ENCODE results near the gene PDZRN3. TPM values are rescaled to one million over a fixed set of nuclear protein-coding genes. Genes with fewer than 3 reads are reported as not detected.

The PDZRN3 gene
- polyA plus RNA-seq (2013, experiment 1 of 2; ENCODE audit: insufficient read length), result 49.6 TPM
- 43.4 TPM for polyA plus RNA-seq (2013, experiment 2 of 2; ENCODE audit: insufficient read length)

DNA sequence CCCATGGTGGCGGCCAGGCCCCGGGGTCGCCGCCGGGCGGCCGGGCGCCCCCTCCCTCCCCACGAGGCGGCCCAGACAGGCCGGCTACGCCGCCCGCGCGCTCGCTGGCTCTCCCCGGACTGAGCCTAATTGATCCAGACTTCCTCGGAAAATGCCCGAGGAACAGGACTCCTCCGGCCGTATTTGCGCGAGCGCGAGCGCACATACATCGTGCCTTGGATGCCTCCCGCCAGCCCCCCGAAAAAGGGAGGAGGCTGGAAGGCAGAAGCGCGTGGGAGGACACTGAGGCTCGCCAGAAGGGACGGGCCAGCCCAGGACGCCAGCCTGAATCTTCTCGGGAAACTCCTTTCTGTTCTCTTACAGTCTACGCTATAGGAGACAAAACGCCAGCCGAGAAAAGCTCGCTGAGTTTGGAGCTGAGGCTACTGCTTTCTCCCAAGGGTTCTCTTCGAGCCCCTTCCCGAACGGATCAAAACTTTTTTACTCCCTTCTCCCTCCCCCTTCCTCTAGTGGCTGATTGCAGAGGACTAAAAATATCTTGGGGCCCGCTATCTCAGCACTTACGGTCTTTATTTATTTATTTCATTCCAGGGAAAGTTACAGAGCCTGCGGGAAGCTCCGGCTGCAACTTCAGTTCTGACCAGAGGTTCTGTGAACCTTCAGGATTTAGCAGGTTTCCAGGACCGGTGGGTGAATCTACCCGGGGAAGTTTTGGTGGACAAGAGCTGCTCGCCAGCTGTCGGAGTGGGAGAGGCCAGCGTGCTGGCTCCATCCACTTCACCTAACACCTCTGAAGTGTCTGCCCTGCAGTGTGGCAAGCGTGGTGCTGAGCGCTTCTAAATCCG lies at the start of gene PDZRN3:
TSS of gene PDZRN3 (minus strand) at position 121 of the 845 bp plus-strand sequence.
- DNase-seq, result peak; percentile 89

DNA sequence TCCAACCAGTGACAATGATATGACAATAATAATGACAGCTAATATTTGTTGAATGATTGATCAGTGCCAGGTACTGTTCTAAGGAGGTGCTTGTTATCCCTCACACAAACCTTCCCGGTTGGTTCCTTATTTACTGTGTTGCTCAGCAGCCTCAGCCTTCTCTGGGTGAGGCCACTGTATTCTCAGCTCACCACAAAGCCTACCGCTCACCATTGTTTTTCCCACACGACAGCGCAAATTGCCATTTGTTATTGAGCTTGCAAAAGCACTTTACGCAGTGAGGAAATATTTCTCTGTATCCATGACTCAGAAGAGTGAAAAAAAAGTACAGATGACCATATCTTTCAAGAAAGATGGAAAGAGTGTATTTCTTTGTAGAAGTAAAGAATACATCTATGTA lies 49.5 kb upstream of the PDZRN3 start:
- peak; percentile 50 for DNase-seq

DNA sequence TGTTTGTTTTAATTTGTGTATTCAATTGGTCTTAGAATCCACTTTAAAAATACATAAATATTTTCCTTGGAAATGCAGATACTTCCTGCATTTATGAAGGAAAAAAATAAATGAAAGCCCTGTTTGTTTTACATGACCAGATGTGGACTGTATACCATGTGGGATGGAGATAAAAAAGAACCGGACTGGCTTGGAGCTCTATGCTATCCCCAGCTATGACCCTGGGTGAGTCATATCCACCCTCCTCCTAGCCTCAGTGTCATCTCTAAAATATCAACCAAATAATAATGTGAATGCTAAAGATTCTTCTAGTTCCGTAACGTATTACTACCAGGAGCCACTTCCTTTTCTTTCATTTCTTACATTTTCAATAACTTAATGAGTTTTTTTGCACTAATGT lies 44.5 kb upstream of the PDZRN3 start:
- peak; percentile 28 for DNase-seq

DNA sequence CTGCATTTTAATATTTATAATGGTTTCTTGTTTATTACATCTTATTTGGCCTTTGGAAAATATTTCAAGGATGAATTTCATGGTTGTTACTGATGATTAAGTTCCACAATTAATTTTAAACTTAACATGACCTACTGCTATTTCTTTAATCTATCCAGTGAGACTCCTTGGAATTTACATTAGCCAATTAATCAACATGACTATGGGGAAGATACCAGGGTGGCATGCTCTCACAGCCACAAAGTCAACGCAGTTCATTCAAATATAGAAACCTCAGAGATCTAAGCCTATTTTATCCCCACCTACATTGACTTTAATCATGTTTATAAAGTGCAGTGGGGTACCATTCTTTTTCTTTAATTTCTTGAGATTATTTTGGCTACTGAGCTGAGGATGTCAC lies 43.6 kb upstream of the PDZRN3 start:
- no peak for DNase-seq

DNA sequence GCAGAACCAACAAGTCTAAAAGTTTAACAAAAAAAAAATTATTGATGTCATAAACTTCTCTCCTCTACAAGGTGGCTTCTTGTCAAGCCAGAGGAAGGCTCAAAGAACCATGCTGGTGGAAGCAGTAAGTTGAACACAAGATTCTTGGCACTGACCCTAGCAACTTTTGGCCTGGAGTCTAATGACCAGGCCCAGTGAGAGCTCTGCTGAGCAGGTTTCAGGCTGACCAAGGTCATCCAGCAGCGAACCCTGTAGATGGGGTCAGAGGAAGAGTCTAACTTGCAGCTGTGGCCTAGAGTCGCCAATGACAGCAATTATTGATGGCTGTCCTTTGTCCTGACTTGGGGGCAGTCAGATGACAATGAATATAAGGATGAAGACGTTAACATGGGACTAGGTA lies 43.1 kb upstream of the PDZRN3 start:
- no peak for DNase-seq

DNA sequence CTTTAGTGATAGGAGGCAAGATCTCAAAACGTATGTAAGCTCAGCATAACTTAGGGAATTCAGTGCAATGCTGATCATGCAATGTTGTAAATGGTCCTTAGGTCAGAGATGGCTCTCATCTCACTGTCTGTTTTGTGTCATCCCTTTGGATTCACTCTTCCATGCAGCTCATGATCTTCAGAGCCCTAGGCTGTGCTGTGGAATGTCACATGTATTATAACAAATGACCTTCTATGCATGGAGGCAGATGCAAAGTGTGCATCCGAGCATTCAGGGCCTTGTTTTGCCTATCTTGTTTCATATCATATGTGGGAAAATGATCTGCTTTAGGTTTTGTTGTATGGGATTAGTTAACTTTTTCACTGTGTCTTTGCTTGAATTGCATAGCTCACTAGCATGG lies 40.5 kb upstream of the PDZRN3 start:
- no peak for DNase-seq

DNA sequence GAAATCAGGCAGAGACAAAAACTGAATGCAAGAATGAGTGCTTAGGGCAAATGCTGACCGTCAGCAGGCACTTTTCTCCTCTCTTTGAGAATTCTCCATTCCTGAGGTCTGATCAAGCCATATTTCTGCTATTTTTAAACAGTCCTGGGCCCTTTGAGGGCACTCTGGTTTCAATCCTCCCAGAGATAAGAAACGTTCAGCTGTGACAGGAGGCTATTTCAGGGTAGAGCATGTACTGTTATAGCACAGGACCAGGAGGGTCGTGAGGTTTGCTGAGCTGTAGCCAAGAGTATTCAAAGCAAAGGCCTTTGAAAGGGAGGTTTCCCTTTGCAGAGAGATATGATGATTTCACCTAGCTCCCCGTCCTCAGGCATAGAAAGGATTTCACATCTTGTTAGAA lies 39.6 kb upstream of the PDZRN3 start:
- DNase-seq, result no peak

DNA sequence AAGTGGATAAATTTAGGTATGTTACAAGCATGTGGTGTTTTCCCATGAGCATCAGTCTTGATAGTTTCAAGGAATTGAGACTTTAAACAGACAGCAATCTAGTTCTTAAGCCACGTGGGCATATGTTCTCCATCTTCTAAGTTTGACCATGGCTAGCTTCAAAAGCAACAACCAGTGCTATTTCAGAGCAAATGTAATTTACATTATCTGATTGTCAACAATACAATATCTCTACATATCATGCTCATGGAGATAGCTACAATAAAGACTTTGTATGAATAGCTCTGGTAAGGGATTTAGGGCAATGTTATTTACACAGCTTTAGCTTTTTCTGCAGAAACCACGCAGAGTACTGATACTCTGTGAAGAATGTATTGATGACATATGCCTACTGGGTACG lies 38.8 kb upstream of the PDZRN3 start:
- DNase-seq, result no peak

DNA sequence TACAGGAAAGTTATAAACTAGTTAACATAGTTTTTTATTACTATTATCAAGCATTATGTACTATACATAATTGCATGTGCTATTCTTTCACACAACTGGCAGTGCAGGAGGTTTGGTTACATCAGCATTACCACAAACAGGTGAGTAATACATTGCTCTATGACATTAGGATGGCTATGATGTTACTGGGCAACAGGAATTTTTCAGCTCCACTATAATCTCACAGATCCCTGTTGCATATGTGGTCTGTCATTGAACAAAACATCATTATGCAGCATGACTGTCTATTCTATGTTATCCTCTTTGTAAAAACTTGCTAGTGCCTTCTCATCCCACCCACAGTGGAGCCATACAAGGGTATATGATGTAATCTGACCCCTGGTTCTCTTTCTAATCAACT lies 36.5 kb upstream of the PDZRN3 start:
- DNase-seq, result peak; percentile 86

DNA sequence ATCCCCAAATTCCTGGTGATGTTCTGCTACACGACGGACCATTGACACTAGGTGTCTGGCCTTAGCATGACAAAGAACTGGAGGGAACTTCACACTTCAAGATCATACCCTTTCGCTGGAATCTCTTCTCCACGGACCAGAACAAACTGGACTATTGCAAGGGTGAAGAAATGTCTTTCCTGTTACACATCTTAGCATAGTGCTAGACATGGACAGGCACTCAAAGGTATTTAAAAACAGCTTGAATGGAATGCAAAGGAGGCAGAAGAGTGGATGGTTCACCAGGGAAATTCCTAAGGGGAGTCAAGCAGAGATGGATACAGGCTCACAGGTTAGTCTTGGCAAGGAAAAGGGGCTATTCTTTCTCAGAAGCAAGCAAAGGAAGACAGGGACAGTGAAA lies 33.5 kb upstream of the PDZRN3 start:
- DNase-seq, result peak; percentile 44

DNA sequence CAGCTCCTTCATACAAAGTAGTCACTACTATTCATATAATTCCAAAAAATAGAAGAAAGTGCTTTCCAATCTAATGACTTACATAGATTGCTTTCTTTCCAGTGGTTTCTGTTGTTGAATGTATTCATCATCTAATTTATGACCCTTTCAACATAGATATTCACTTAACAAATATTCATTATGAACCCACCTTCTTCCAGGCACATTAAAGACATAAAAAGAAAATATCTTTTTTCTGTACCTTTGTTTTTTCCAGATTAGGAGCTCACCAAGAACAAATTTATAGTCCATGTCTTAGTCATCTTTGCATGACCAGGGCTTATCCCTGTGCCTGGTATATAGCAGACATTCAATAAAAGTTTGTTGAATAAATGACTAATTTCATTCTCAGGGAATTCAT lies 32.4 kb upstream of the PDZRN3 start:
- DNase-seq, result peak; percentile 56

DNA sequence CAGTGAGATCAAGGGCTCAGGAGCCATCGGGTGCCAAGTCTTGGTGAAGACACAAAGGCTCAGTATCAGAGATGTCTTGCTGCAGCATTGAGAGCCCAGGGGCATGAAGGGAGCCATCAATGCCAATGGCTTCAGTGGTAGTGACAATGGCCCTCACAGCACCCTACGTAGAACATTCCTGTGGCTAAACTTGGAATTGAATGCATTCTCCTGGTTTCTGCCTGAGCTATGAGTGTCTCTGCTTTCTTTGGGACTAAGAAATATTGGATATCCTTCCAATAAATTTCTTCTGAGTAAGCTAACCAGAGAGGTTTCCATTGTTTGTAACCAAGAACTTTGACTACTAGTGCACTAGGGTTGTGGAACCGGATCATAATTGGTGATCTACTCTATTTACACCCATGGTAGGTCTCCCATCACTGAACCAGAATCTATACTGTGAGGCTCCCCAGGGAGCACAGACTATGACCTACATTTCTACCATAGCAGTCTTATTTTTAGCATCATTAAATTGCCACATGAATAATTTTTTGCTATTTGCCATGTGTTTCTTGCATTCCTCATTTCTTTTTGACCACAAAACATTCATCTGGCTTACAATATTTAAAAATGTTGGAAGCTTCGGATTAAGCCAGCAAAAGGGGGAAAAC lies 31.6 kb upstream of the PDZRN3 start:
- DNase-seq, result peak; percentile 79

DNA sequence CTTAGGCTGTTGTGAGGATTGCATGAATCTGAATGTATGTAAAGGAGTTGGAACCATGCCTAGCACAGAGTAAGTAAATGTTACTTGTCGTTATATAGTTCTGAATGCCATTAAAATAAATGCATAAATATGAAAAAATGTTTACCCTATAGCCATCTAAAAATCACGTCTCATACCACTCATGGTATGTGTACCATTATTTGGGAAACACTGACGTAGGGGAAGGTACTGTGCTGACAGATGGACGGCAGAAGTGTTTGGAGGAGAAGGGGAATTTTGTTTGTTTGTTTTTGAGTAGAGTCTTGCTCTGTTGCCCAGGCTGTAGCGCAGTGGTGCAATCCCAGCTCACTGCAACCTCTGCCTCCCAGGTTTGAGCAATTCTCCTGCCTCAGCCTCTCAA lies 30.5 kb upstream of the PDZRN3 start:
- no peak for DNase-seq

DNA sequence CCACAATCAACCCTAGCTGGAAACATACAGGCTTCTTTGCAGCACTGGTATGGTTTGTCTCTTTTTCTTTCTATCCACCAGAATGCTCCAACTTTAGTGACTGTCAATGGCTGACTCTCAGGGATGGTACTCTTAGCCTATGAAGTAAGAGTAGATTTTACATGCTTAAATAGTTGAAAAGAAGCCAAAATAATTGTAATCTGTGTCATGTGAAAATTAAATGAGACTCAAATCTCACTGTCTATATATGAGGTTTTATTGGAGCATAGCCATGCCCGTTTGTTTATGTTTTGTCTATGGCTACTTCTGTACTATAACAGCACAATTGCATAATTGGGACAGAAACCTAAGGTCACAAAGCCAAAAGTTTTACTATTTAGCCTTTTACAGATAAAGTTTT lies 29.1 kb upstream of the PDZRN3 start:
- DNase-seq, result peak; percentile 73

DNA sequence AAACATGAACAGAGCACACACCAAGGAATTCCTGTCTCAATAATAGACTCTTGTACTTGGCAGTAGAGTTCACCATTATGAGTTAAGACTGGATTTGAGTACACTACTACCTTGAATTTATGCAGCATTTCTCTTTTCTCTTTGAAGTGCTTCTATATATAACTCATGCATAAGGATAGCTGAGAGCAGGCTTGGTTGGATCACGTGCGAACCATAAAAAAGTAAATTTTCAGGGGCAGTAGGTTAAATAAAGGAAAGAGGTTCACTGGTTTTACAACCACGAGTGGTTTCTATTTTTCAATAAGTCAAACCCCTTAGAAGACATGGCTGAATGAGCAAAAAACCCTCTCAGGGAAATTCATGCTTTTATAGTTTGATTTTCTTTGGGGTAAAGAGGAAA lies 28.6 kb upstream of the PDZRN3 start:
- DNase-seq, result no peak

DNA sequence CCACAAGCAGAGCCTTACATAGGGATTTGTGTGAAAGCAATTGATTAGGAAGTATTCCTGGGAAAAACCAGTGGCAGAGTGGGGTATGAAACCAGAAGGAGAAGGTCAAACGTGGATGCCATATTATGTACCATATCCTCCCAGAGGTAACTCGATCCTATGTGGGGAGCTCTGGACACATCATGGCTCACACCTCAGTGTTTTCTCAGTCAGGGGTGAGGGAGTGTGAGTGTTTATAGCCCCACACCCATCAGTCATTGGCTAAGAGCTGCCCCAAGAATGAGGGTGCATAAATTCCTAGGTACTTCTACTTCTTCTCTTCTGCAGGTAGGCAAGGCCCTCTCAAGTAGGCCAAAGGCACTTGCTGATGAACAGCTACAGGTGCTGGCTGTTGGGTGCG lies 28.2 kb upstream of the PDZRN3 start:
- DNase-seq, result no peak

DNA sequence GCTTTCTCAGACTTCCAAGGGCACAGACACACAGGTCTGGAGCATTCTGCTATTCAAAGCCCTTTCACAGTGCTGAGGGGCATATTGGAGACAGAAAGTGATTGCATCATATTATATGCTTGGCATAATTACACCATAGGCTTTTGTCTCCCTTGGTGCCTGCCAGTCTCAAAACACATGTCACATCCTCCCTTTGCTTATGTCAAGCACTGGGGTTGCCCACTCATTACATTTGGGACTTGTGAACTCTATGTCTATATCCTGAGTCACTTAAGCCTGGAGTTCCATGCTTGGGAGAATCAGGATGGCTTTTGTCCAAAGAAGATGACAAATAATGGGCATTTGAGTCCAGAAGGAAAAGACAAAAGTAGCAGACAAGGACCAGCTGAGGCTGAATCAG lies 12.3 kb upstream of the PDZRN3 start:
- no peak for DNase-seq

DNA sequence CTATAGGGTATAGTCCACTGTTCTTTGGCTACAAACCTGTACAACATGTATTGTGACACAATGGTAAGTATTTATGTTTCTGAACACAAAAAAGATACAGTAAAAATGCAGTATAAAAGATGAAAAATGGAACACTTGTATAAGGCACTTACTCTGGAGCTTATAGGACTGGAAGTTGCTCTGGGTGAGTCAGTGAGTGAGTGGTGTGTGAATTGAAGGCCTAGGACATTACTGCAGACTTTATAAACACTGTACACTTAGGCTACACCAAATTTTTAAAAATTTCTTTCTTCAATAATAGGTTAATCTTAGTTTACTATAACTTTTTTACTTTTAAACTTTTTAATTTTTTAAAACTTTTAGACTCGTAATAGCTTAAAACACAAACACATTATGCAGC lies 10.5 kb upstream of the PDZRN3 start:
- DNase-seq, result no peak

DNA sequence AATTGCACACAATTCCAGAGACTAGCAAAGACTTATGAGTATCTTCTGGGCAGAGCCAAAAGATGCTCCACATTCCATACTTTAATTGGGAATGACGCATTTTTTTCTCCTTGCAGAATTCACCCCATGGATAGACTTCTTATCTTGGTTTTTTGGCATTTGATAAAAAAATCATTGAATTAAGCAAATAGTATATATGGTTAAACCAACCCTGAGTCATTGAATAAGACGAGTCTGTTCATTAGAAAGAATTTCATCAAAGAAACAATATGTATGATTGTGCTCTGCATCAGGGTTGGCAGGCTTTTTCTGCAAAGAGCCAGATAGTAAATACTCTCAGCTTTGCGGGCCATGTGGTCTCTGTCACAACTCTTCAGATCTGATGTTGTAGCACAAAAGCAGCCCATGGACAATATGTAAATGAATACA lies 9.2 kb upstream of the PDZRN3 start:
- peak; percentile 40 for DNase-seq

DNA sequence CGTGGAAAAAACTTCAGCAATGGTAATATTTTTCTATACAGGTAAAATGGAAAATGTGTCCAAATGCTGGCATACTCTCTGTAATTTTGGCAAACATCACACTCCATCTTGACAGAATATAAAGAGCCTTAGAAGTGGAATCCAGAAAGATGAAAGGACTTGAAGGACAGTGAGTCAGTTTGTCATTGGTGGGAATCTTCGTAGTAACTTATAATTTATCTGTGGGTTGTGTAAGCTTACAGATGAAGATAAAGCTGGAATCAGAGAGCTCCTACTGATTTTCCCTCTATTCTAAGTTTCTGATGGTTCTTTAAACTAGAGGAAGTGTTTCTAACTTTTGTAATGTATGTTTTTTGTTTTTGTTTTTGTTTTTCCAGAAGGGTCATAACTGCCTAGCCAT lies 8.7 kb upstream of the PDZRN3 start:
- DNase-seq, result no peak

DNA sequence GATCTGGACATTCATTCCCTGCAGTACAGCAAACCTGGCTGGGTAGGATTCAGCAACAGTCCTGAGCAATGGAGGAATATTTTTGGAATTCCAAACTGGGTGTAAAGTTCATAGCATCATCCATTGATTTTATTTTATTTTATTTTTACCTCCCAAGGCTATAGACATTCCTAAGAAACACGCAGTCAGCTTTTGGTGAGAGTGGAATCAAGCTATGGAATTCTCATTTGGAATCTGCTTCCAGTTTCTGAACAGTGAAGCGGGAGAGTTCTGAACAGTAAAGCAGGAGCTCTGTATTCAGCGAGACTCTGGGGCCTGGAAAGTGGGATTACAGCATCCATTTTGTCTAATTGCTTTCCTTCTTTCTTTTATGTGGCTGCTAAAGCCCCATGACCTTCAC lies 1.4 kb upstream of the PDZRN3 start:
- peak; percentile 81 for DNase-seq

DNA sequence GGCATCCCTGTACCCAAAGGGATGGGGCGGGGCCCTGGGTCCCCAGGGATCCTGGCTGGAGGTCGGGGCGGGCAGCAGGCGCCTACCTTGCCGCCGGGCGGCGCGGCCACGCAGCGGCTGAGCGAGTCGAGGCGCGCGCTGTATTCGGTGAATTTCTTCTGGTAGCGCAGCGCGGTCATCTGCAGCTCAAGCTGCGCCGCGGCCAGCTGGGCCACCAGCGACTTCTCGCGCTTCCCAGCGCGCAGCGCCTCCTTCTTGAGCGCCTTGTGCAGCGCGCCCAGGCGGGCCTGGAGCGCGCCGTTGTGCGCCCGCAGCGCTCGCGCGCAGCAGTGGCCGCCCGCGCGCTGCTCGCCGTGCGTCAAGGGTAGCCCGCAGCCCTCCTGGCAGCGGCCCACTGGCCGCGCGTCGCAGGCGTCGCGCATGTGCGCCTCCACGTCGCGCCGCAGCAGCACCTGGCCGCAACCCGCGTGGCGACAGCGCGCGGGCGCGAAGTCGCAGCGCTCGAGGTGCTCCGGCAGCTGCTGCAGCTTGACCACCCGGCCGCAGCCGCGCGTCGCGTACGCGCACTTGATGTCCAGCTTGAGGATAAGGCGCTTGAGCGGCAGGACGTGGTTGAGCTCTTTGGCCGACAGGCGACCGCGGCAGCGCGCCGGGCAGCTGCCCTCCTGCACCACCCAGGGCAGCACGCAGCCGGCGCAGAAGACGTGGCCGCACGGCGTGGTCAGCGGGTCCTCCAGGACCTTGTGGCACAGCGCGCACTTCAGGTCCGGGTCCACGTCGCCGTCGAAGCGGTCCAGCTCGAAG lies 522 bp downstream of the PDZRN3 start:
- peak; percentile 78 for DNase-seq

DNA sequence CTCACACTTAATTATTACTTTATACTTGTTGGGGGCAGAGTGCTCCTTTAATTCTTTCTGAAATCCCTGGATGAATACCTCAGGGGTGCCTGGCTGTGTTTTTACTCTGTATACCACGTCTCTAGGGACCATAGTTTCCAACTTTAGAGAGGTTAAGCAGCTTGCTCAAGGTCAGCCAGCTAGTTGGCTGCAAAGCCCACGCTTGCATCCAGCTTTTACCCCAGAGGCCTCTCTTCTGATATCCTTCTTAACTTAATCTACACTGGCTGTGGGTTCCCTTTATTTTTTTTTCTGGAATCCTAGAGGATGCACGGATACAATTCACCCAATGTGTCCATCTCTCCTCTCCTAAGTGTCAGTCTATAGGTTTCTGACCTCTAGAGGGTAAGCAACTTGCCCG lies 1.4 kb downstream of the PDZRN3 start:
- no peak for DNase-seq
